GM12892 (cell line): ENCODE results near the gene TSPAN5.

ENCODE experiments used
- POLR2A ChIP-seq: IDR thresholded peaks from 2 replicates; pipeline ENCODE4 v1.6.1; 2011; ENCODE audit warnings: low read depth, low read length, control low read depth
- POLR2AphosphoS5 ChIP-seq: IDR thresholded peaks from 2 replicates; pipeline ENCODE4 v1.6.1; 2011; ENCODE audit warnings: low read depth, low read length, control low read depth

- TF ChIP-seq POLR2A (no peak), POLR2AphosphoS5 (no peak)
Measured at GRCh38 chr4:98686043-98686707, 27.8 kb upstream of the TSPAN5 start.
